ENCODE data around the gene TOR1B.

TOR1B gene

DNA sequence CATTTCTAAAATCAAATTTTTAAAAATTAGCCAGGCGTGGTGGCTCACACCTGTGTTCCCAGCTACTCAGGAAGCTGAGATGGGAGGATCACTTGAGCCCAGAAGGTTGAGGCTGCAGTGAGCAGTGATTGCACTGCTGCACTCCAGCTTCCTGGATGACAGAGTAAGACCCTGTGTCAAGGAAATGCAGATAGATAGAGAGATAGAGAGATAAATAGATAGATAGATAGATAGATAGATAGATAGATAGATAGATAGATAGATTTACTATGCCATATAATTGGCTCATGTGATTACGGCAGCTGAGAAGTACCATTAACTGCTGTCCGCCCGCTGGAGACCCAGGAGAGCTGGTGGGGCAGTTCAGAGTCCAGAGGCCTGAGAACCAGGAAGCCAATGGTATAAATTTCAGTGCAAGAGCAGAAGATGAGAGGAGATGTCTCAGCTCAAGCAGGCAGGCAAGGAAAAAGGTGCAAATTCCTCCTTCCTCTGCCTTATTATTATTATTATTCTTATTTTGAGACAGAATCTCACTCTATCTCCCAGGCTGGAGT, 37.1 kb upstream of the TOR1B start:
- TF ChIP-seq CTBP1 (IDR thresholded peaks at IDR 0.05; ENCODE audit: borderline replicate concordance) (no peak), FOXA1 (IDR thresholded peaks at IDR 0.05) (no peak), FOXK2 (IDR thresholded peaks at IDR 0.05) (no peak), FOXM1 (IDR thresholded peaks at IDR 0.05; ENCODE audit: borderline replicate concordance) (no peak), HDGF (IDR thresholded peaks at IDR 0.05; ENCODE audit: borderline replicate concordance) (no peak)
- TF ChIP-seq, protein P1, sequence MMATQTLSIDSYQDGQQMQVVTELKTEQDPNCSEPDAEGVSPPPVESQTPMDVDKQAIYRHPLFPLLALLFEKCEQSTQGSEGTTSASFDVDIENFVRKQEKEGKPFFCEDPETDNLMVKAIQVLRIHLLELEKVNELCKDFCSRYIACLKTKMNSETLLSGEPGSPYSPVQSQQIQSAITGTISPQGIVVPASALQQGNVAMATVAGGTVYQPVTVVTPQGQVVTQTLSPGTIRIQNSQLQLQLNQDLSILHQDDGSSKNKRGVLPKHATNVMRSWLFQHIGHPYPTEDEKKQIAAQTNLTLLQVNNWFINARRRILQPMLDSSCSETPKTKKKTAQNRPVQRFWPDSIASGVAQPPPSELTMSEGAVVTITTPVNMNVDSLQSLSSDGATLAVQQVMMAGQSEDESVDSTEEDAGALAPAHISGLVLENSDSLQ (IDR thresholded peaks at IDR 0.05), result no peak
- ChIA-PET CTCF (interaction anchor here (0.9 kb wide), 1 partner anchor 28 kb away, joined by 3 read pairs; no protein-coding TSS in a partner anchor), POLR2A (no interaction called here)
- DNase-seq (ENCODE audit: extremely low spot score), result no peak

- TF ChIP-seq LEF1 (IDR thresholded peaks at IDR 0.05; ENCODE audit: borderline replicate concordance), result no peak
- no peak for TF ChIP-seq SUZ12 (IDR thresholded peaks at IDR 0.05)
- TF ChIP-seq L3MBTL2 (conservative IDR thresholded peaks at IDR 0.05), result no peak
- TF ChIP-seq, protein P1 (IDR thresholded peaks at IDR 0.05), result no peak
- no peak for TF ChIP-seq ARNT (IDR thresholded peaks at IDR 0.05)
- no peak for TF ChIP-seq HDGF (IDR thresholded peaks at IDR 0.05; ENCODE audit: borderline replicate concordance)
- no peak for TF ChIP-seq ELF4 (IDR thresholded peaks at IDR 0.05)
- no peak for TF ChIP-seq ZNF384 (IDR thresholded peaks at IDR 0.05)
- no peak for TF ChIP-seq FOXM1 (IDR thresholded peaks at IDR 0.05; ENCODE audit: borderline replicate concordance)
- TF ChIP-seq FOXA1 (IDR thresholded peaks at IDR 0.05), result no peak
- no peak for TF ChIP-seq TARDBP (IDR thresholded peaks at IDR 0.05)
- TF ChIP-seq SP1 (IDR thresholded peaks at IDR 0.05), result no peak
- TF ChIP-seq BHLHE40 (IDR thresholded peaks at IDR 0.05; ENCODE audit: borderline replicate concordance), result no peak
- no peak for TF ChIP-seq FOXK2 (IDR thresholded peaks at IDR 0.05)
- TF ChIP-seq CTBP1 (IDR thresholded peaks at IDR 0.05; ENCODE audit: borderline replicate concordance), result no peak
- no peak for TF ChIP-seq NFRKB (IDR thresholded peaks at IDR 0.05)
- ChIA-PET POLR2A (no interaction called here), CTCF (no interaction called here)
- DNase-seq (ENCODE audit: extremely low spot score), result no peak
These were observed 34.5 kb upstream of the TOR1B start for GRCh38 chr9:129768486-129768885.

- TF ChIP-seq BHLHE40 (IDR thresholded peaks at IDR 0.05; ENCODE audit: borderline replicate concordance) (no peak), NFRKB (IDR thresholded peaks at IDR 0.05) (no peak), FOXM1 (IDR thresholded peaks at IDR 0.05; ENCODE audit: borderline replicate concordance) (no peak), FOXK2 (IDR thresholded peaks at IDR 0.05) (no peak), TARDBP (IDR thresholded peaks at IDR 0.05) (no peak), L3MBTL2 (conservative IDR thresholded peaks at IDR 0.05) (no peak), HDGF (IDR thresholded peaks at IDR 0.05; ENCODE audit: borderline replicate concordance) (no peak), SUZ12 (IDR thresholded peaks at IDR 0.05) (no peak), ZNF384 (IDR thresholded peaks at IDR 0.05) (no peak), LEF1 (IDR thresholded peaks at IDR 0.05; ENCODE audit: borderline replicate concordance) (no peak), CTBP1 (IDR thresholded peaks at IDR 0.05; ENCODE audit: borderline replicate concordance) (no peak), SP1 (IDR thresholded peaks at IDR 0.05) (no peak)
- TF ChIP-seq, protein P1 (IDR thresholded peaks at IDR 0.05), result no peak
- POLR2A ChIA-PET, result no interaction called here
- CTCF ChIA-PET, result interaction anchor here (0.6 kb wide), 1 partner anchor 10 kb away, joined by 5 read pairs; no protein-coding TSS in a partner anchor
- DNase-seq (ENCODE audit: extremely low spot score), result no peak
These were observed 33.3 kb upstream of the TOR1B start for GRCh38 chr9:129769669-129770068.

GRCh38 chr9:129770741-129771140, 32.2 kb upstream of the TOR1B start:
- ChIA-PET POLR2A (no interaction called here), CTCF (no interaction called here)
- DNase-seq (ENCODE audit: extremely low spot score), result no peak
- TF ChIP-seq HDGF (IDR thresholded peaks at IDR 0.05; ENCODE audit: borderline replicate concordance), result no peak
- TF ChIP-seq FOXK2 (IDR thresholded peaks at IDR 0.05), result no peak
- no peak for TF ChIP-seq FOXA1 (IDR thresholded peaks at IDR 0.05)
- no peak for TF ChIP-seq SP1 (IDR thresholded peaks at IDR 0.05)
- no peak for TF ChIP-seq NFRKB (IDR thresholded peaks at IDR 0.05)
- TF ChIP-seq ARNT (IDR thresholded peaks at IDR 0.05), result no peak
- no peak for TF ChIP-seq L3MBTL2 (conservative IDR thresholded peaks at IDR 0.05)
- TF ChIP-seq BHLHE40 (IDR thresholded peaks at IDR 0.05; ENCODE audit: borderline replicate concordance), result no peak
- TF ChIP-seq CTBP1 (IDR thresholded peaks at IDR 0.05; ENCODE audit: borderline replicate concordance), result no peak

DNA sequence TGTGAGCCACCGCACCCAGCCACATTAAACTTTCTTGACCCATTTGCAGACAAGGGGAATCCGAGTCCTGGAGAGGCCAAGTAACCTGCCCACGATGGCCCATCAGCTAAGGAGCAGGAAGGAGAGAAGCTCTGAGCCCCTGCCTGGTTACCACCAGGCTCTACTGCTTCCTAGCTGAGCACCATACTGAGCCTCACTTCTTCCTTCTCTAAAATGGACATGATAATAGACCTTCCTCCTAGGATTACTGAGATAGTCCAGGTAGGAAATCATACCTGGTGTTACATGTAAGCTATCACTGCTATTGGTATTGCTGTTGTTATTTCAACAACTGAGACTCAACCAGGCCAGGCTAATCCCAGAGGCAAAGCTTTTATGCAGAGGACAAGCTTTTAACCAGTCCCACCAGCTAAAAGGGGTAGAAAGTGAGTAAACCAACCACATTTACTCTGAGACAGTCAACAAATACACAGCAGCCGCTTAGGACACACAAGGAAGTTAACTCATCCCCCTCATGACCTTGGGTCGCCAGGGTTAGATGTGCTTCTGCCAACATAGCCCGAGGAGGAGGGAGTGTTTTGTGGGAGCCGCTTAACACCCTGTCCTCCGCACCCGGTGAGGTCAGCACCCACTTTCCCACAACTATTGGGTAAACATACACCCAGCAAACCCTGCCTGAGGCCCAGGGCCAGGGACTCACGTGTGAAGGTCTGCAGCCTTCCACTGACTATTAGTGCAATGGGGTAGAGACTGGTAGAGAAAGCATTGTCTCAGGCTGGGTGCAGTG, 29.5 kb upstream of the TOR1B start:
- no peak for TF ChIP-seq FOXA1 (IDR thresholded peaks at IDR 0.05)
- TF ChIP-seq ZNF384 (IDR thresholded peaks at IDR 0.05), result no peak
- TF ChIP-seq, protein P1 (IDR thresholded peaks at IDR 0.05), result no peak
- TF ChIP-seq L3MBTL2 (conservative IDR thresholded peaks at IDR 0.05), result no peak
- TF ChIP-seq HDGF (IDR thresholded peaks at IDR 0.05; ENCODE audit: borderline replicate concordance), result no peak
- TF ChIP-seq CTBP1 (IDR thresholded peaks at IDR 0.05; ENCODE audit: borderline replicate concordance), result no peak
- TF ChIP-seq TARDBP (IDR thresholded peaks at IDR 0.05), result no peak
- no peak for TF ChIP-seq FOXM1 (IDR thresholded peaks at IDR 0.05; ENCODE audit: borderline replicate concordance)
- no peak for DNase-seq (ENCODE audit: extremely low spot score)
- ChIA-PET POLR2A (no interaction called here), CTCF (no interaction called here)

All from HEK293T (cell line).